ENCODE measurements around the gene DUSP10.

DUSP10 gene

DNA sequence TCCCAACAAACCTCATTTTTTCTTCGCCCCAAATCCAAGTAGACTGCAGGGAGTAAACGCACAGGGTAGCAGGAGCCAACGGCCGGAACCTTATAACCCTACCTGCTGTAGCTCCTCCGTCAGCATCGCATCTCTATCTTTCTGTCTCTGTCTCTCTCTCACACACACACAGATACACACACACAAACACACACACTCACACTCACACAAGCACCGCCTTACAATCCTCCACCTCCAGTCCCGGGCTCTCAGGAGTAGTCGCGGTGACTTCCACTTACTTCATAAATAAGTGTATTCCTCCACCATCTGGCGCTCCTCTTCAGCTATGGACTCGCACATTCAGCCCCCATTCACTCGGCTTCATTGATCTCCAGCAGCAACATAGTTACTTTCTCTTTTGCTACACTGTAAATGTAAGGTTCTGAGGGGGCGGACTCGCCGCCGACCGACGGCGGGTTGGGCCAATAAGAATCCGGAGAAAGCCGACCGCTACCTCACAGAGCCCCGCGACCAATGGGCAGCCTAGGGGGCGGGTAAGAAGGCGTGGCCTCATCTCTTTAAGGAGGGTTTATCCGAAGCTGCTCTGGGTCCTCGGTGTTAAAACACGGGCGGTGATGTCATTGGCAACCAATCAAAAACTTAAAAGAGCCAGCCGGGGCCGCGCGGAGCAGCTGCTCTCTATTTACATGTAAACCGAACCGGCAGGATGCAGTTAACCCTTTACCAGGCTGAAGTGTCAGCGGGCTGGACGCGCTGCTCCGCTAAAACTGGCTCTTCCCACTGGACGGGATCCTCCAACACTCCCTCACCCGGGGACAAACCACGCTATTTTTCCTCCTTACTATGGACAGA is at the start of gene DUSP10:
Gene DUSP10 (minus strand): TSS at position 387 of the 852 bp plus-strand sequence. CDS start 2,345 bp downstream, outside the sequence.
- Histone ChIP-seq H3K4me3 (ENCODE audit: low read depth in 1 of 2, low read length in 2 of 2) (peak within 1 kb of the TSS; percentile 66 to 100), H3K9ac (ENCODE audit: low read length) (peak within 1 kb of the TSS; percentile 99), H3K27ac (ENCODE audit: low read depth, low read length) (peak within 1 kb of the TSS; percentile 84), H3K4me1 (ENCODE audit: insufficient read depth, low read length) (peaks cover 44% of the 10 kb centered on the region), H3K36me3 (ENCODE audit: insufficient read depth, low read length) (peaks cover 21% of the 10 kb centered on the region), H3K9me3 (ENCODE audit: low read length) (no peaks in the 10 kb centered on the region), H3K27me3 (ENCODE audit: control insufficient read depth in 1 of 2, insufficient read depth in 2 of 2, low read length in 2 of 2) (no peaks in the 10 kb centered on the region)

DNA sequence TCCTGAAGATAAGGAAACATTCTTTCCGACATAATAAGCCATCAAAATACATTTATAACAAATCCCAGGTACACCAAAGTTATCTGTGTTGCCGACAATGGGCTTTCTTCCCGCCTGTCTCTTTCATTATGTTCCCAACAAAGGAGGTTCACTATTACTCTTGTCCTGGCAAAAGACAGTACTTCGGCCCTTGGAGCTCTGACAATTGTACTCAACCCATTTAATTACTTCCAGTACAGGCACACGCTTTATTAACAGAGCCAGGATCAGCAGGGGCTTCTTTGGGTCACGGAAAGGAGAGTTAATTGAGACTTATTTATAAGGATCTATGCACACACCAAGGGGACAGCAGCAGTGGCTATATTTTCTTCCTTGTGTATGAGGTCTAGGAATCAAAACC is 46.6 kb upstream of the DUSP10 start:
- Histone ChIP-seq H3K9me3 (ENCODE audit: low read length) (no peaks in the 10 kb centered on the region), H3K9ac (ENCODE audit: low read length) (no peak overlapping the region), H3K4me3 (ENCODE audit: low read depth in 1 of 2, low read length in 2 of 2) (no peak overlapping the region), H3K27ac (ENCODE audit: low read depth, low read length) (no peak overlapping the region), H3K36me3 (ENCODE audit: insufficient read depth, low read length) (no peaks in the 10 kb centered on the region), H3K27me3 (ENCODE audit: control insufficient read depth in 1 of 2, insufficient read depth in 2 of 2, low read length in 2 of 2) (no peaks in the 10 kb centered on the region), H3K4me1 (ENCODE audit: insufficient read depth, low read length) (no peaks in the 10 kb centered on the region)

DNA sequence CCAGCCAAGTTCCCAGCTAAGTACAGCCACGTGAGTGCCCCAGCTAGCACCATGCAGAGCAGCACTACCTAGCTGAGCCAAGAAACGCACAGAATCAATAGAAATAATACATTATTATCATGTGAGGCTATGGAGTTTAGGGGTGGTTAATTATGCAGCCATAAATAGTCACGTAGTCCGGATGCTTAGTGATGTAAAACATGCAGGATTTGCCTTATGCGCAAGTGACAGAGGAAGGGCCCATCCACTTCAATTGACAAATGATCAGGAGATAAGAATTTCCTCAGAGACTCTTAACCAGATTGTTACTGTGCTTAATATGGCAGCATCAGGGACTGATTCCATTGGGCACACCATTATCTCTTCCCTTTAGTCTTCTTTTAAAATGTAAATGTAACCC is 44.8 kb upstream of the DUSP10 start:
- Histone ChIP-seq H3K9ac (ENCODE audit: low read length) (no peak overlapping the region), H3K27ac (ENCODE audit: low read depth, low read length) (no peak overlapping the region), H3K4me3 (ENCODE audit: low read depth in 1 of 2, low read length in 2 of 2) (no peak overlapping the region), H3K36me3 (ENCODE audit: insufficient read depth, low read length) (no peaks in the 10 kb centered on the region), H3K9me3 (ENCODE audit: low read length) (no peaks in the 10 kb centered on the region), H3K4me1 (ENCODE audit: insufficient read depth, low read length) (no peaks in the 10 kb centered on the region), H3K27me3 (ENCODE audit: control insufficient read depth in 1 of 2, insufficient read depth in 2 of 2, low read length in 2 of 2) (no peaks in the 10 kb centered on the region)

DNA sequence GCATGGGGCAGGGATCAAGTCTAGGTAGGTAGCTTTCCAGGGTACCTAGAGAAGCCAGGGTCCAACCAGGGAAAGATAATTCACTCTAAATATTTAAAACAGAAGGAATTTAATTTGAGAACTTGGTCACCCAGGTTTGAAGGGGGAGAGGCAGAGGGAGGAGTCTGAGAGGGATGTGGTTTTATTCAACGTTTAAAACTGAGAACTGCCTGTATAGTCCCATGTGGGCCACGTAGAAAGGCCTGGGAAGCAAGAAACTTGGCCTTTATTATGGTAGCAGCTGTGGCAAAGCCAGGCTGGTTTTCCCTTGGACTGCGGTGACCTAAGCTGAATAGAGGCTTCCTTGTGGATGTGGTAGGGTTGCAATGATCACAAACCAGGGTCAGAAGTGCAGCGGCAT is 42.0 kb upstream of the DUSP10 start:
- Histone ChIP-seq H3K4me1 (ENCODE audit: insufficient read depth, low read length) (no peaks in the 10 kb centered on the region), H3K27ac (ENCODE audit: low read depth, low read length) (no peak overlapping the region), H3K4me3 (ENCODE audit: low read depth in 1 of 2, low read length in 2 of 2) (no peak overlapping the region), H3K9ac (ENCODE audit: low read length) (no peak overlapping the region), H3K9me3 (ENCODE audit: low read length) (no peaks in the 10 kb centered on the region), H3K36me3 (ENCODE audit: insufficient read depth, low read length) (no peaks in the 10 kb centered on the region), H3K27me3 (ENCODE audit: control insufficient read depth in 1 of 2, insufficient read depth in 2 of 2, low read length in 2 of 2) (no peaks in the 10 kb centered on the region)

DNA sequence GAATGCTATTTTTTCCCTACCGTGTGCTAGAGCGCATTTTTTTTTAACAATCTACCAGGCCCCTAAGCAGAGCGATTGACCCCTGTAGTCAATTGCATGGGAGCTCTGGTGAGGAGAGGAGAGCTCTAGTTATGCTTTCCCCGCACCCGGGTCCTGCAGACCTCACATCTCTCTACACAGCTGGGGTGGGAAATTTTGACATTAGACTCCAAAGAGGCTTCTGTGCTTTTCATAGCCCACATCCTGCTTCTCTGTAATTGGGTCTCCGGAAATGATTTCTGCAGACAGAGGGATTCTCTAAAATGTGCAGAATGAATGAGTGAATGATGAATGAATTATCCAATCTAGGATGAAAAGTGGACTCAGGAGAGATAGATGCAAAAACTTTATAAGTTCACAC is 41.5 kb upstream of the DUSP10 start:
- H3K9ac ChIP-seq (ENCODE audit: low read length) = no peak overlapping the region
- no peaks in the 10 kb centered on the region for H3K9me3 ChIP-seq (ENCODE audit: low read length)
- H3K27ac ChIP-seq (ENCODE audit: low read depth, low read length) = no peak overlapping the region
- H3K4me1 ChIP-seq (ENCODE audit: insufficient read depth, low read length) = no peaks in the 10 kb centered on the region
- H3K36me3 ChIP-seq (ENCODE audit: insufficient read depth, low read length) = no peaks in the 10 kb centered on the region
- H3K4me3 ChIP-seq (ENCODE audit: low read depth in 1 of 2, low read length in 2 of 2) = no peak overlapping the region
- no peaks in the 10 kb centered on the region for H3K27me3 ChIP-seq (ENCODE audit: control insufficient read depth in 1 of 2, insufficient read depth in 2 of 2, low read length in 2 of 2)

DNA sequence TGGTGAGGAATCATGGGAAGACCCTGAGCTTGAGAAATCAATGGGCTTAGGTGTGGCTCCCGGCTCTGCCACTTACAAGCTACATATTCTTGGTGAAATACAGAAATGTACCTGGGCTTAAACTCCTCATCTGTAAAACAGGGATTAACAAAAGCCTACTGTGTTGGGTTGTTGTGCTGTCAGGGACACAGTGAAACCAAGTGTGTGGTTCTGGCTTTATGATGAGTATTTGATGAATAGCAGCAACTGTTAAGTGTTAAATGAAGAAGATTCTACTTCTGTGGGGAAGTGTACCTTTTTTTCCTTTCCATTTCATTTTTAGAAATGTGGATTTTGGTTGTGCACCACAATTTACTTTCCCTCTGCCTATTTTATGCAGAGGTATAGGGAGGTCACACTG is 41.1 kb upstream of the DUSP10 start:
- Histone ChIP-seq H3K4me1 (ENCODE audit: insufficient read depth, low read length) (no peaks in the 10 kb centered on the region), H3K4me3 (ENCODE audit: low read depth in 1 of 2, low read length in 2 of 2) (no peak overlapping the region), H3K27me3 (ENCODE audit: control insufficient read depth in 1 of 2, insufficient read depth in 2 of 2, low read length in 2 of 2) (no peaks in the 10 kb centered on the region), H3K36me3 (ENCODE audit: insufficient read depth, low read length) (no peaks in the 10 kb centered on the region), H3K9me3 (ENCODE audit: low read length) (no peaks in the 10 kb centered on the region), H3K9ac (ENCODE audit: low read length) (no peak overlapping the region), H3K27ac (ENCODE audit: low read depth, low read length) (no peak overlapping the region)

DNA sequence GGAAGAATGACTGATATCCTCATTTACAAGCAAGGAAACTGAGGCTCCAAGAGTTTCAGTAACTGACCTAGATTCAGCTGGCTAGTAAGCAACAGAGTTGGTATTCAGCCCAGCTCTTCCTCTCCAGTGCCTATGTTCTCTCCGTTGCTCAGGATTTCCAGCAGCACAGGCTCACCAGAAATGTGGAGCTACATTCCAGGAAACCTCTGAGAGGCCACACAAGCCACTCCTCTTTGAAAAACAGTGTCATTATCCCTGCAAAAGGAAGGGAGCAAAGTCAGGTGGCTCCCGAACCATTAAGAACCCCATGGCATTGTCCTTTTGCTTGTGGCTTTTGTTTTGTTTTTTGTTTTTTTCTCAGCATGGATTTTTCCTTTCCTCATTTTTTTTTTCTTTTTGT is 40.6 kb upstream of the DUSP10 start:
- H3K4me3 ChIP-seq (ENCODE audit: low read depth in 1 of 2, low read length in 2 of 2) = no peak overlapping the region
- no peaks in the 10 kb centered on the region for H3K36me3 ChIP-seq (ENCODE audit: insufficient read depth, low read length)
- no peak overlapping the region for H3K9ac ChIP-seq (ENCODE audit: low read length)
- H3K9me3 ChIP-seq (ENCODE audit: low read length) = no peaks in the 10 kb centered on the region
- H3K4me1 ChIP-seq (ENCODE audit: insufficient read depth, low read length) = no peaks in the 10 kb centered on the region
- H3K27me3 ChIP-seq (ENCODE audit: control insufficient read depth in 1 of 2, insufficient read depth in 2 of 2, low read length in 2 of 2) = no peaks in the 10 kb centered on the region
- H3K27ac ChIP-seq (ENCODE audit: low read depth, low read length) = no peak overlapping the region

DNA sequence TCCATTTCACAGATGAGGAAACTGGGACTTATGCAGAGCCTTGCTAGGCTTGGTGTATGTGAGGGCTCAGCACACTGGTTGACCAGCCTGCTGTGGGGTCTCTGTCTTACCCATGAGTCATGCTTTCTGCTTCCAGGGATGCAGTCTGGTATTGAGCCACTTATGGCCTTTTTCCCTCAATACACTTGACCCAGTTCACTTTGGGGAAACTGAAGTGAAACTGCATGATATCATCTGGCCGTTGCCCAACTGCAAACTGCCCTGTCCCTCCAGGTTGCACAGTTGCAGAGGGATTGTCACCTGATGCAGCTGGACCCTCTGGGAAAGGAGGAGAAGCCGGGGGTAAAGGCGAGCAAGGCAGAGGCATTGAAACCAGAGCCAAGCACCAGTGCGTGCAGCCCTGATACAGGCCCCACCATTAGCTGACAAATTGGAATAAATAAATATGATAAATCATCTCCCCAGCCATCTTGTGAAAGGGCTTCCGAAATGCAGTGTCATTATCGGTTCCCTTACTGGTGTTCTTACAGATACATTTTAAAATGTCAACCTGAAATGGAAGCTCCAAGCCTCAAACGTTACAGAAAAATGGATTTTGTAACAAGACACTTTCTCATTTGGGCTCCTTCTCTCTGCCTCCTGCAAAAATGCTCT is 39.3 kb upstream of the DUSP10 start:
- Histone ChIP-seq H3K4me1 (ENCODE audit: insufficient read depth, low read length) (peaks cover 3% of the 10 kb centered on the region), H3K9ac (ENCODE audit: low read length) (no peak overlapping the region), H3K27me3 (ENCODE audit: control insufficient read depth in 1 of 2, insufficient read depth in 2 of 2, low read length in 2 of 2) (no peaks in the 10 kb centered on the region), H3K27ac (ENCODE audit: low read depth, low read length) (no peak overlapping the region), H3K9me3 (ENCODE audit: low read length) (no peaks in the 10 kb centered on the region), H3K4me3 (ENCODE audit: low read depth in 1 of 2, low read length in 2 of 2) (no peak overlapping the region), H3K36me3 (ENCODE audit: insufficient read depth, low read length) (no peaks in the 10 kb centered on the region)

DNA sequence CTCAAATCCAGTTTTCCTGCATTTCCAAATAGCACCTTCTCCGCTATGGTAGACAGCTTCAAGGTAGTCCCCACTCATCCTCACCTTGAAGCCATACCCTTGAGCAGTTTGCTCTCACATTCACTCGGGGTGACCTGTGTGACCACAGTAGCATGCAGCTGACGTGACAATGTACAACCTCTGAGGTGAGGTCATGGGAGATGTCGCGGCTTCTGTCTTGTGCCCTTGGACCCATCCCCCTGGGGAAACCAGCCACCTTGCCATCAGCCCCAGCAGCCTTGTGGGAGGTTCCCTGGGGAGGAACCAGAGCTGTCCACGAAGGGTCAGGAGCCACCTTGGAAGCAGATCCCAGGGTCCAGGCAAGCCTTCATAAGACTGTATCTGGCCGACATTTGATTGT is 38.3 kb upstream of the DUSP10 start:
- Histone ChIP-seq H3K27ac (ENCODE audit: low read depth, low read length) (no peak overlapping the region), H3K4me3 (ENCODE audit: low read depth in 1 of 2, low read length in 2 of 2) (no peak overlapping the region), H3K9ac (ENCODE audit: low read length) (no peak overlapping the region), H3K9me3 (ENCODE audit: low read length) (no peaks in the 10 kb centered on the region), H3K27me3 (ENCODE audit: control insufficient read depth in 1 of 2, insufficient read depth in 2 of 2, low read length in 2 of 2) (no peaks in the 10 kb centered on the region), H3K4me1 (ENCODE audit: insufficient read depth, low read length) (peaks cover 4% of the 10 kb centered on the region), H3K36me3 (ENCODE audit: insufficient read depth, low read length) (no peaks in the 10 kb centered on the region)

DNA sequence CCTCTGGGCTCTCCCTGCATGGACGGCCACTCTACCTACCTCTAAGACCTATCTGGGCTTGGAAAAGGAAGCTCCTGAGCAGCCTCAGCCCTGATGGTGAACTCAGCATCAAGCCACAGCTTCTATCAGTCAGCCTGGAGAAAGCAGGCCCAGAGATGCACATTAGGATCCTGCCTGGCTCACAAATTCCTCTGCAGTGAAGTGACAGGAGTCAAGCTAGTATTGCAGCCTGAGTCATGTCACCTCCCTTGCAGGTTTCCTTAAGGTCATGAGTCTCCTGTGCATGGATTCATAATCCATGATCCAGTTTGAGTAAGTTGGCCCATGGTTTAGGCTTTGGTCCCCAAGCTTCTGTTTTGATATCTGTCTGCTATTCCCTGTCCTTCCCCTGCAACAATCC is 37.9 kb upstream of the DUSP10 start:
- Histone ChIP-seq H3K4me3 (ENCODE audit: low read depth in 1 of 2, low read length in 2 of 2) (no peak overlapping the region), H3K4me1 (ENCODE audit: insufficient read depth, low read length) (peaks cover 4% of the 10 kb centered on the region), H3K27ac (ENCODE audit: low read depth, low read length) (no peak overlapping the region), H3K9me3 (ENCODE audit: low read length) (no peaks in the 10 kb centered on the region), H3K9ac (ENCODE audit: low read length) (no peak overlapping the region), H3K27me3 (ENCODE audit: control insufficient read depth in 1 of 2, insufficient read depth in 2 of 2, low read length in 2 of 2) (no peaks in the 10 kb centered on the region), H3K36me3 (ENCODE audit: insufficient read depth, low read length) (no peaks in the 10 kb centered on the region)

DNA sequence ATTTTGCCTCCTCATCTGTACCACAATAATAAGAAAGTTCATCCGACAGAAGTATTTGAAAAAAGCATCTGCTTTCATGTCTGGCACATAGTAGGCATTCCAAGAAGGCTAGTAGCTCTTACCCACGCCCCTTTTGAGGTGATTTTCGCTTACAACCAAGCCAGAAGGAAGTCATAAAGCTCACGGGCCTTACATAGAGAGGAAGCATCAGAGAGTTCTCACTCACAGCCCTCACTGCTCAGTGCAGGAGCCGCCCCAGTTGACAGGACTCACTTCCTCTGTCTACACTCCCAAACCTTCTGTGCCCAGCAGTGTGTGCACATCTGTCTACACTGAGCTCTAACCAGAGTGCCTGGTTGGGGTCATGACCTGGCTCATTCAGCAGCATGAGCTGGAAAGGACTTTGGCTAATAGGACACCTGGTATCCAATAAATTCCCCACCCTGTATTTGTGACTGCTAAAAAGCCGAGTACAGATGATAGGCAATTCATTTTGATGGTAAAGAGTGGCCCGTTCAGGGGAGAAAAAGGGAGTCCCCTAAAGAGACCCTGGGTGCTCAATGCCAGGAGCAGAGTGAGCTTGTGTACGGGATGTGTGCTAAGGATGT is 36.8 kb upstream of the DUSP10 start:
- H3K4me3 ChIP-seq (ENCODE audit: low read depth in 1 of 2, low read length in 2 of 2) = no peak overlapping the region
- no peaks in the 10 kb centered on the region for H3K36me3 ChIP-seq (ENCODE audit: insufficient read depth, low read length)
- peaks cover 4% of the 10 kb centered on the region for H3K4me1 ChIP-seq (ENCODE audit: insufficient read depth, low read length)
- H3K9ac ChIP-seq (ENCODE audit: low read length) = no peak overlapping the region
- no peaks in the 10 kb centered on the region for H3K27me3 ChIP-seq (ENCODE audit: control insufficient read depth in 1 of 2, insufficient read depth in 2 of 2, low read length in 2 of 2)
- H3K27ac ChIP-seq (ENCODE audit: low read depth, low read length) = no peak overlapping the region
- no peaks in the 10 kb centered on the region for H3K9me3 ChIP-seq (ENCODE audit: low read length)
